K562 (cell line): ENCODE results near the gene RIIAD1. TPM values are rescaled to one million over a fixed set of nuclear protein-coding genes. Genes with fewer than 3 reads are reported as not detected.
"Not testable (repeated sequence)": the region's sequence is repeated elsewhere in the genome, so short reads cannot be mapped to it uniquely, and the experiment has no call there.

Source experiments
- ATAC-seq: fragments of 200-7000 bp; cut with Tn5 transposase; 3 replicates; pipeline ENCODE4 v1.9.1; 2020; ENCODE audit warnings: moderate library complexity
- BruUV-seq: library from RNA; stranded (reverse); fragments of 400-500 nt; replicated peaks from 2 replicates; lab custom pipeline; 2021; lab: Mats Ljungman, UMichigan
- CTCF ChIA-PET: fragments of 300-600 bp; formaldehyde crosslinking; extraction: SDS; loops from one replicate; lab custom pipeline; 2021; ENCODE audit warnings: low intra/inter-chr PET ratio; lab: Yijun Ruan, JAX
- POLR2A ChIA-PET: fragments of 300-600, 350-650 bp; sonication (Branson Sonifier 250); formaldehyde crosslinking; extraction: SDS; loops from one replicate; lab custom pipeline; 2021; ENCODE audit warnings: antibody characterized with exemption, inconsistent platforms; lab: Yijun Ruan, JAX
- DNase-seq, 4 experiments: peaks; one replicate each; pipeline versions ENCODE4 v3.0.0 to v3.0.0-alpha.2; 2011 to 2018; ENCODE audit warnings: low spot score in 3 of 4, mixed read lengths in 3 of 4; ENCODE audit errors: extremely low read depth in 1 of 4
- FAIRE-seq: peaks from 2 replicates; lab custom pipeline; 2011; peaks lifted over from hg19 to GRCh38; lab: Jason Lieb, UNC
- H2AFZ ChIP-seq: 2 replicates; pipeline ENCODE4 v1.6.0; 2011; ENCODE audit warnings: low read depth, low read length, control low read depth, inconsistent platforms
- H3K27ac ChIP-seq: fragments of 200-600 bp; 3 replicates; pipeline ENCODE4 v1.8.0; 2011; ENCODE audit warnings: low read depth, mild to moderate bottlenecking, control low read depth, inconsistent platforms, low read length, moderate library complexity, mixed read lengths; ENCODE audit errors: extremely low read depth
- H3K27me3 ChIP-seq, 2 experiments: fragments of 300-600 bp in 1 of 2; 2 replicates in 1 of 2; 3 replicates in 1 of 2; pipeline versions ENCODE4 v1.6.0 to v1.8.0; 2011; ENCODE audit warnings: inconsistent platforms in 2 of 2, low read length in 2 of 2, mild to moderate bottlenecking in 1 of 2, mixed read lengths in 1 of 2, moderate library complexity in 1 of 2; ENCODE audit not compliant: control insufficient read depth in 2 of 2, insufficient read depth in 2 of 2
- H3K36me3 ChIP-seq: fragments of 300-600 bp; 3 replicates; pipeline ENCODE4 v1.8.0; 2011; ENCODE audit warnings: mild to moderate bottlenecking, low read length, inconsistent platforms; ENCODE audit not compliant: control insufficient read depth, insufficient read depth
- H3K4me1 ChIP-seq, 2 experiments: fragments of 200-600 bp in 1 of 2; replicated peaks in 1 of 2; 2 replicates in 1 of 2; 3 replicates in 1 of 2; pipeline versions ENCODE4 v1.5.1 to v1.8.0; 2011; ENCODE audit warnings: inconsistent platforms in 2 of 2, low read length in 2 of 2, mild to moderate bottlenecking in 1 of 2, mixed read lengths in 1 of 2, moderate library complexity in 1 of 2; ENCODE audit not compliant: control insufficient read depth in 2 of 2, insufficient read depth in 2 of 2
- H3K4me2 ChIP-seq: 2 replicates; pipeline ENCODE4 v1.6.1; 2011; ENCODE audit warnings: low read length, control low read depth, inconsistent platforms, mixed read lengths; ENCODE audit not compliant: insufficient read depth
- H3K4me3 ChIP-seq: fragments of 200-600 bp; sonication (generic), shearing (Covaris generic); 2 replicates; pipeline ENCODE4 v1.5.1; 2016; ENCODE audit warnings: control low read depth, inconsistent platforms
- H3K79me2 ChIP-seq: fragments of 200-600 bp; 3 replicates; pipeline ENCODE4 v1.8.0; 2011; ENCODE audit warnings: low read length, inconsistent platforms; ENCODE audit not compliant: control insufficient read depth, insufficient read depth
- H3K9ac ChIP-seq, 2 experiments: 2 replicates each; pipeline versions ENCODE4 v1.6.0 to v1.6.1; 2011; ENCODE audit warnings: low read depth in 2 of 2, low read length in 2 of 2, control low read depth in 1 of 2, inconsistent platforms in 1 of 2, mild to moderate bottlenecking in 1 of 2, mixed read lengths in 1 of 2; ENCODE audit not compliant: insufficient read depth in 1 of 2
- H3K9me1 ChIP-seq: one replicate; pipeline ENCODE4 v1.6.0; 2011; ENCODE audit warnings: inconsistent platforms, mild to moderate bottlenecking, low read length, moderate library complexity; ENCODE audit not compliant: control insufficient read depth, insufficient read depth
- H3K9me3 ChIP-seq: replicated peaks from 2 replicates; pipeline ENCODE4 v1.5.1; 2011; ENCODE audit warnings: low read depth, low read length, inconsistent platforms; ENCODE audit not compliant: control insufficient read depth, insufficient read depth
- H4K20me1 ChIP-seq: replicated peaks from 2 replicates; pipeline ENCODE4 v1.6.1; 2011; ENCODE audit warnings: low read length, inconsistent platforms, mixed read lengths; ENCODE audit not compliant: control insufficient read depth, insufficient read depth
- COPS2 ChIP-seq: fragments of 450-650 bp; conservative IDR thresholded peaks from 2 replicates; pipeline ENCODE4 v1.6.1; 2016; ENCODE audit warnings: mild to moderate bottlenecking, moderate library complexity
- KDM1A ChIP-seq, 2 experiments: fragments of 450-650 bp; IDR thresholded peaks; 2 replicates each; pipeline ENCODE4 v1.6.1; 2016; ENCODE audit warnings: mild to moderate bottlenecking in 2 of 2
- RAD21 ChIP-seq, 2 experiments: fragments of 250-450 bp in 1 of 2; fragments of 450-650 bp in 1 of 2; sonication (Bioruptor Pico) in 1 of 2; formaldehyde crosslinking in 1 of 2; IDR thresholded peaks in 1 of 2; conservative IDR thresholded peaks in 1 of 2; 2 replicates each; pipeline versions ENCODE4 v1.4.0 to v1.8.0; 2020 to 2022; ENCODE audit warnings: mild to moderate bottlenecking in 2 of 2, moderate library complexity in 1 of 2
- REST ChIP-seq, 2 experiments: fragments of 450-650 bp; formaldehyde crosslinking in 1 of 2; IDR thresholded peaks; 2 replicates each; pipeline versions ENCODE4 v1.4.0 to v1.6.1; 2014 to 2020; ENCODE audit warnings: mild to moderate bottlenecking in 2 of 2, borderline replicate concordance in 1 of 2, low read depth in 1 of 2
- SMAD4 ChIP-seq: fragments of 250-450 bp; sonication (Bioruptor Pico); conservative IDR thresholded peaks from 2 replicates; pipeline ENCODE4 v1.8.0; 2021; ENCODE audit warnings: inconsistent platforms, mild to moderate bottlenecking, moderate library complexity
- ZNF766 ChIP-seq: fragments of 200-800 bp; sonication (Bioruptor generic); conservative IDR thresholded peaks from 2 replicates; pipeline ENCODE4 v1.6.1; 2016; ENCODE audit warnings: missing genetic modification characterization, missing compliant biosample characterization
- WGBS: fragments of 100-300 bp; shearing (Covaris generic); methylation state at CpG from one replicate; pipeline ENCODE4 v1.1.6; 2016; ENCODE audit warnings: low coverage, mixed read lengths; ENCODE audit not compliant: insufficient coverage; ENCODE audit errors: missing lambda C conversion rate; 5-methylcytosine and 5-hydroxymethylcytosine counted together
- in situ Hi-C: fragments of 300-500 bp; cut with MboI; formaldehyde crosslinking; loops from 4 replicates; pipeline ENCODE4 v1.15.0; 2018; ENCODE audit warnings: inconsistent platforms, mixed read lengths
- intact Hi-C: fragments of 100-400 bp; cut with micrococcal nuclease; formaldehyde crosslinking; loops from 2 replicates; pipeline ENCODE4 v1.14.2; 2022
- polyA plus RNA-seq, 8 experiments: library from polyadenylated mRNA; depleted of rRNA in 4 of 8; stranded (reverse) in 5 of 8; unstranded in 3 of 8; fragments of >200 nt; fragmentation: Nextera tagmentation in 2 of 8; fragmentation: Illumina TruSeq in 1 of 8; extraction: Ambion mirVana in 2 of 8; extraction: Trizol in 1 of 8; gene quantifications; 2 replicates each; pipeline versions ENCODE4 v1.2.1 to v1.2.3, GENCODE V29; 2011 to 2014; ENCODE audit warnings: inconsistent platforms in 1 of 8, missing spikeins in 1 of 8
- total RNA-seq, 7 experiments: library from RNA; depleted of rRNA in 6 of 7; stranded (reverse); fragments of >200 nt in 6 of 7; fragmentation: Illumina TruSeq in 2 of 7; extraction: Trizol in 2 of 7; gene quantifications; 2 replicates each; pipeline versions ENCODE4 v1.2.1 to v1.2.3, GENCODE V29; 2011 to 2021; ENCODE audit warnings: low replicate concordance in 1 of 7
- TF ChIP-seq, protein P1 (sequence below), 3 experiments: IDR thresholded peaks in 2 of 3; conservative IDR thresholded peaks in 1 of 3; 2 replicates each; pipeline ENCODE4 v1.5.1; 2011 to 2012; ENCODE audit warnings: low read length in 3 of 3, mild to moderate bottlenecking in 3 of 3, control low read depth in 2 of 3, improper control_type of control experiment in 1 of 3, inconsistent platforms in 1 of 3, low read depth in 1 of 3, mixed read lengths in 1 of 3, moderate library complexity in 1 of 3; ENCODE audit not compliant: insufficient read depth in 2 of 3

The RIIAD1 gene
- total and polyA plus RNA-seq, 9 of the 15 experiments (the other 6 are each of a cell fraction or from before 2014, with no cell fraction given): not detected

DNA sequence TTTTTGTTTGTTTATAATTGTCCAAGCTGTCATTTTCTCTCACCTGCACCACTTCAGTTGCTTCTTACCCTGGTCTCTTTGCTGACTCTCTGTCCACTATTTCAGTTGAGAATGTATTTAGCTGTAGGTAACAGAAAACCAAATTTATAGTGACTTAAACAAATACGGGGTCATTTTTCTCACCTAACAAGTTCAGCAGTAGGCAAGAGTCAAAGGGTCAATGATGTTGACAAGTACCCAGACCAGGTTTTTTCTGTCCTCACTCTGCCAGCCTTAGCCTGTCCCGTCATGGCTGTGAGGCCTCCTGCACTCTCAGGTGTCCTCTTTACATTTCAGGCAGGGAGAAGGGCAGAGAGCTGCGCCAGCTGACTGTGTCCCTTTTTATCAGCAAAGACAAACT lies 11.8 kb downstream of the RIIAD1 start (continued):
- TF ChIP-seq ZNF766 (CRISPR knock-in tag) (no peak), COPS2 (no peak), SMAD4 (CRISPR knock-in tag) (no peak)

- H2AFZ ChIP-seq; H4K20me1 ChIP-seq; H3K4me2 ChIP-seq; DNase-seq; H3K4me1 ChIP-seq; H3K27ac ChIP-seq; H3K9me1 ChIP-seq; H3K36me3 ChIP-seq; TF ChIP-seq REST (CRISPR knock-in tag; IDR thresholded peaks at IDR 0.05; ENCODE audit: low read depth): not testable (repeated sequence)
- peak; percentile 41; the same call in 1 of the 3 replicates for ATAC-seq
- intact Hi-C loops: loop anchor here (2.0 to 10.0 kb wide), 5 partner anchors 41 to 389 kb away; partner anchors contain the start of gene RFX5
- peaks cover 13% of the 10 kb centered on the region for H3K9me3 ChIP-seq
- TF ChIP-seq REST (IDR thresholded peaks at IDR 0.05; ENCODE audit: borderline replicate concordance): peak; percentile 42; the same call in 1 of the 2 replicates
- TF ChIP-seq, protein P1, sequence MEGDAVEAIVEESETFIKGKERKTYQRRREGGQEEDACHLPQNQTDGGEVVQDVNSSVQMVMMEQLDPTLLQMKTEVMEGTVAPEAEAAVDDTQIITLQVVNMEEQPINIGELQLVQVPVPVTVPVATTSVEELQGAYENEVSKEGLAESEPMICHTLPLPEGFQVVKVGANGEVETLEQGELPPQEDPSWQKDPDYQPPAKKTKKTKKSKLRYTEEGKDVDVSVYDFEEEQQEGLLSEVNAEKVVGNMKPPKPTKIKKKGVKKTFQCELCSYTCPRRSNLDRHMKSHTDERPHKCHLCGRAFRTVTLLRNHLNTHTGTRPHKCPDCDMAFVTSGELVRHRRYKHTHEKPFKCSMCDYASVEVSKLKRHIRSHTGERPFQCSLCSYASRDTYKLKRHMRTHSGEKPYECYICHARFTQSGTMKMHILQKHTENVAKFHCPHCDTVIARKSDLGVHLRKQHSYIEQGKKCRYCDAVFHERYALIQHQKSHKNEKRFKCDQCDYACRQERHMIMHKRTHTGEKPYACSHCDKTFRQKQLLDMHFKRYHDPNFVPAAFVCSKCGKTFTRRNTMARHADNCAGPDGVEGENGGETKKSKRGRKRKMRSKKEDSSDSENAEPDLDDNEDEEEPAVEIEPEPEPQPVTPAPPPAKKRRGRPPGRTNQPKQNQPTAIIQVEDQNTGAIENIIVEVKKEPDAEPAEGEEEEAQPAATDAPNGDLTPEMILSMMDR (IDR thresholded peaks at IDR 0.05 in 2 of 3, conservative IDR thresholded peaks at IDR 0.05 in 1 of 3; ENCODE audit: insufficient read depth in 2 of 3, low read depth in 1 of 3, low read length in 3 of 3): peak in 1 of 3 experiments; percentile 9; a peak in 1 of 6 replicates
- TF ChIP-seq KDM1A (IDR thresholded peaks at IDR 0.05): peak; percentile 84 to 85
- TF ChIP-seq RAD21 (CRISPR knock-in tag; conservative IDR thresholded peaks at IDR 0.05 in 1 of 2, IDR thresholded peaks at IDR 0.05 in 1 of 2): peak in 1 of 2 experiments; percentile 44; a peak in 2 of 4 replicates
- TF ChIP-seq, all 486 proteins: peak for 4; not testable (repeated sequence) for 482
- H3K79me2 ChIP-seq, BruUV-seq, FAIRE-seq, H3K4me3 ChIP-seq, H3K9ac ChIP-seq: not testable (repeated sequence)
- CTCF ChIA-PET: interaction anchor here (0.6 to 2.1 kb wide), 5 partner anchors 56 to 1270 kb away, joined by 3 to 8 read pairs (median 4); no protein-coding TSS in a partner anchor
- H3K27me3 ChIP-seq: peaks cover 33 to 43% of the 10 kb centered on the region in 2 experiments
- 2% methylated on average over 9 of the region's 9 CpGs for WGBS
- in situ Hi-C loops: loop anchor here (10.0 kb wide), 1 partner anchor 289 kb away; no protein-coding TSS in a partner anchor
- POLR2A ChIA-PET: interaction anchor here (0.7 to 2.1 kb wide), 2 partner anchors 29 to 311 kb away, joined by 3 to 7 read pairs; partner anchors contain the start of gene MRPL9
Measured at GRCh38 chr1:151733995-151734394, 12.7 kb downstream of the RIIAD1 start.
